IMR-90 (cell line): ENCODE results near the gene C10orf90. TPM values are rescaled to one million over a fixed set of nuclear protein-coding genes. Genes with fewer than 3 reads are reported as not detected.
A peak's percentile ranks its signal among the peaks of the same experiment; 100 is the strongest.

Experiments
- ATAC-seq: fragments of 200-7000 bp; cut with Tn5 transposase; 2 replicates; pipeline ENCODE4 v1.9.1; 2020; ENCODE audit warnings: low read depth, mild to moderate bottlenecking, moderate library complexity
- BruUV-seq: library from RNA; stranded (reverse); fragments of 400-500 nt; replicated peaks from 2 replicates; lab custom pipeline; 2021; lab: Mats Ljungman, UMichigan
- CTCF ChIA-PET: fragments of 300-600 bp; formaldehyde crosslinking; extraction: SDS; loops from one replicate; lab custom pipeline; 2021; ENCODE audit warnings: antibody characterized with exemption; lab: Yijun Ruan, JAX
- POLR2A ChIA-PET: fragments of 300-600 bp; sonication (Branson Sonifier 250); formaldehyde crosslinking; loops from one replicate; lab custom pipeline; 2022; ENCODE audit warnings: antibody characterized with exemption; ENCODE audit not compliant: unreplicated experiment; lab: Charles Lee
- DNase-seq: peaks from one replicate; pipeline ENCODE4 v3.0.0; 2013
- H2AFZ ChIP-seq: replicated peaks from 2 replicates; pipeline ENCODE3; 2013; ENCODE audit warnings: low read length, mild to moderate bottlenecking; ENCODE audit not compliant: poor library complexity
- H2AK5ac ChIP-seq: 2 replicates; pipeline ENCODE4 v1.6.1; 2013; ENCODE audit warnings: low read depth, low read length, inconsistent platforms
- H2AK9ac ChIP-seq: replicated peaks from 2 replicates; pipeline ENCODE3; 2013; ENCODE audit warnings: mild to moderate bottlenecking, low read depth, low read length, moderate library complexity; ENCODE audit not compliant: poor library complexity
- H2BK120ac ChIP-seq: 2 replicates; pipeline ENCODE4 v1.6.1; 2013; ENCODE audit warnings: low read depth, low read length, inconsistent platforms
- H2BK15ac ChIP-seq: 3 replicates; pipeline ENCODE4 v1.6.1; 2013; ENCODE audit warnings: low read depth, low read length, inconsistent platforms
- H2BK20ac ChIP-seq: 2 replicates; pipeline ENCODE4 v1.6.1; 2013; ENCODE audit warnings: low read depth, mild to moderate bottlenecking, inconsistent platforms, low read length, moderate library complexity
- H2BK5ac ChIP-seq: 2 replicates; pipeline ENCODE4 v1.6.1; 2013; ENCODE audit warnings: mild to moderate bottlenecking, low read depth, low read length, inconsistent platforms; ENCODE audit not compliant: poor library complexity, severe bottlenecking
- H3K14ac ChIP-seq: replicated peaks from 2 replicates; pipeline ENCODE4 v1.6.1; 2013; ENCODE audit warnings: low read depth, low read length, inconsistent platforms
- H3K18ac ChIP-seq: 2 replicates; pipeline ENCODE4 v1.6.1; 2013; ENCODE audit warnings: low read depth, low read length, control low read depth
- H3K23ac ChIP-seq: 2 replicates; pipeline ENCODE4 v1.6.1; 2013; ENCODE audit warnings: low read depth, low read length, inconsistent platforms
- H3K27ac ChIP-seq: 2 replicates; pipeline ENCODE4 v1.5.1; 2013; ENCODE audit warnings: mild to moderate bottlenecking, control low read depth, low read length; ENCODE audit not compliant: insufficient read depth
- H3K27me3 ChIP-seq: 2 replicates; pipeline ENCODE4 v1.6.1; 2013; ENCODE audit warnings: low read length; ENCODE audit not compliant: control insufficient read depth, insufficient read depth
- H3K36me3 ChIP-seq: 2 replicates; pipeline ENCODE4 v1.6.1; 2013; ENCODE audit warnings: low read length, mixed read lengths; ENCODE audit not compliant: control insufficient read depth, insufficient read depth
- H3K4ac ChIP-seq: 2 replicates; pipeline ENCODE4 v1.6.1; 2013; ENCODE audit warnings: low read depth, low read length, inconsistent platforms
- H3K4me1 ChIP-seq: 2 replicates; pipeline ENCODE4 v1.6.1; 2013; ENCODE audit warnings: low read length, mixed read lengths; ENCODE audit not compliant: control insufficient read depth, insufficient read depth
- H3K4me2 ChIP-seq: 2 replicates; pipeline ENCODE4 v1.6.1; 2013; ENCODE audit warnings: low read depth, mild to moderate bottlenecking, control low read depth, low read length, moderate library complexity
- H3K4me3 ChIP-seq: 2 replicates; pipeline ENCODE4 v1.5.1; 2013; ENCODE audit warnings: low read depth, mild to moderate bottlenecking, control low read depth, low read length, moderate library complexity; ENCODE audit not compliant: insufficient read depth
- H3K56ac ChIP-seq: 2 replicates; pipeline ENCODE4 v1.6.1; 2013; ENCODE audit warnings: low read length, inconsistent platforms; ENCODE audit not compliant: insufficient read depth; ENCODE audit errors: extremely low read depth
- H3K79me1 ChIP-seq, 2 experiments: 2 replicates each; pipeline ENCODE4 v1.6.1; 2013; ENCODE audit warnings: low read length in 2 of 2, inconsistent platforms in 1 of 2, low read depth in 1 of 2
- H3K9ac ChIP-seq: 2 replicates; pipeline ENCODE4 v1.6.1; 2013; ENCODE audit warnings: low read depth, low read length, control low read depth
- H3K9me1 ChIP-seq: 2 replicates; pipeline ENCODE4 v1.6.1; 2013; ENCODE audit warnings: low read length, inconsistent platforms; ENCODE audit not compliant: insufficient read depth
- H3K9me3 ChIP-seq: 2 replicates; pipeline ENCODE4 v1.6.1; 2013; ENCODE audit warnings: low read length; ENCODE audit not compliant: control insufficient read depth, insufficient read depth
- H4K20me1 ChIP-seq: 2 replicates; pipeline ENCODE4 v1.6.1; 2013; ENCODE audit warnings: low read length, inconsistent platforms; ENCODE audit not compliant: insufficient read depth
- H4K5ac ChIP-seq: 2 replicates; pipeline ENCODE4 v1.6.1; 2013; ENCODE audit warnings: mild to moderate bottlenecking, low read depth, low read length, control low read depth
- H4K8ac ChIP-seq, 2 experiments: 2 replicates each; pipeline ENCODE4 v1.6.1; 2013; ENCODE audit warnings: low read depth in 2 of 2, low read length in 2 of 2, control low read depth in 1 of 2, inconsistent platforms in 1 of 2
- H4K91ac ChIP-seq: 2 replicates; pipeline ENCODE4 v1.6.1; 2013; ENCODE audit warnings: low read depth, low read length, inconsistent platforms; ENCODE audit not compliant: insufficient read depth
- BHLHE40 ChIP-seq: fragments of 150-350 bp; IDR thresholded peaks from 2 replicates; pipeline ENCODE4 v1.6.1; 2016; ENCODE audit warnings: mild to moderate bottlenecking, low read depth, low read length
- CEBPB ChIP-seq: IDR thresholded peaks from 2 replicates; pipeline ENCODE4 v1.6.1; 2012; ENCODE audit warnings: low read depth, low read length, improper control_type of control experiment
- FOS ChIP-seq: fragments of 150-350 bp; IDR thresholded peaks from 2 replicates; pipeline ENCODE4 v1.6.1; 2016; ENCODE audit warnings: low read depth, low read length
- MAFK ChIP-seq: IDR thresholded peaks from 2 replicates; pipeline ENCODE4 v1.6.1; 2012; ENCODE audit warnings: low read depth, low read length, improper control_type of control experiment
- MAZ ChIP-seq: IDR thresholded peaks from 2 replicates; pipeline ENCODE4 v1.6.1; 2012; ENCODE audit warnings: low read depth, mild to moderate bottlenecking, low read length, improper control_type of control experiment, moderate library complexity, borderline replicate concordance
- MXI1 ChIP-seq: IDR thresholded peaks from 2 replicates; pipeline ENCODE4 v1.6.1; 2012; ENCODE audit warnings: low read depth, mild to moderate bottlenecking, low read length, moderate library complexity, borderline replicate concordance
- POLR2A ChIP-seq: IDR thresholded peaks from 2 replicates; pipeline ENCODE4 v1.6.1; 2012; ENCODE audit warnings: mild to moderate bottlenecking, low read depth, low read length
- WGBS, 2 experiments: methylation state at CpG; one replicate each; pipeline versions ENCODE4 v1.1.5 to v1.1.7; 2013; ENCODE audit warnings: missing lambda C conversion rate in 2 of 2; ENCODE audit not compliant: insufficient read length in 1 of 2; ENCODE audit errors: extremely low coverage in 2 of 2; 5-methylcytosine and 5-hydroxymethylcytosine counted together
- dilution Hi-C: fragments of 300-500 bp; cut with HindIII; formaldehyde crosslinking; loops from one replicate; pipeline ENCODE4 v1.14.3; 2018; ENCODE audit warnings: low sequenced_read_pairs; ENCODE audit not compliant: unreplicated experiment
- in situ Hi-C: fragments of 300-500 bp; cut with MboI; formaldehyde crosslinking; loops from 3 replicates; pipeline ENCODE4 v1.14.3; 2019; ENCODE audit warnings: low sequenced_read_pairs, inconsistent platforms, mixed read lengths
- intact Hi-C: fragments of 100-400 bp; cut with micrococcal nuclease; formaldehyde crosslinking; loops from 2 replicates; pipeline ENCODE4 v1.10.0; 2022
- polyA plus RNA-seq, 3 experiments: library from polyadenylated mRNA; depleted of rRNA; stranded (reverse); fragments of >200 nt; gene quantifications; 2 replicates each; pipeline ENCODE4 v1.2.3, GENCODE V29; 2012; ENCODE audit warnings: low replicate concordance in 1 of 3
- total RNA-seq: library from RNA; depleted of rRNA; stranded (reverse); fragments of >200 nt; gene quantifications from 2 replicates; pipeline ENCODE4 v1.2.3, GENCODE V29; 2012

C10orf90 gene
- total and polyA plus RNA-seq, 2 of the 4 experiments (the other 2 are of a cell fraction) = 0.05 to 0.18 TPM

DNA sequence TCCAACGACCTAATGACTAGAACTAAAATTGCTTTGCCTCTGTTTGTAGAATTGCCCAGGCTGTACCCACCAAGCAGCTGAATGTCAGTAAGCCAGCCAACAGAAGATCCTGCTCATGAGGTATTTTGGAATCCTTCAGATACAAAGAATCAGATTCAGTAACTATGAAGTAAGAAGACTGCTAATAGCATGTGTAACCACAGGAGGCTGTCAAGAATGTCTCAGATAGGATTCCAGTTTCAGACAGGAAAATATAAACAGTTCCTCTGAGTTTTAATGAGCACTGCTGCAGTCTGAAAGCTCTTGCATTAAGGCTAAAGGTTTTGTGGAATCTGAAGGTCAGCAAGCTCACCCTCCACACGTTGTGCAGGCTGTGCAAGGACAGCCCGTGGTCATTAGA, 169.6 kb downstream of the C10orf90 start:
- H2AK9ac ChIP-seq = no peak overlapping the region
- H4K91ac ChIP-seq = no peak overlapping the region
- no peak overlapping the region for H2AK5ac ChIP-seq
- H3K23ac ChIP-seq = no peak overlapping the region
- no peak overlapping the region for H3K4me3 ChIP-seq
- CTCF ChIA-PET = interaction anchor here (0.6 to 2.6 kb wide), 2 partner anchors 24 to 566 kb away, joined by 3 to 8 read pairs; no protein-coding TSS in a partner anchor
- H3K27me3 ChIP-seq = peaks cover 2% of the 10 kb centered on the region
- in situ Hi-C loops (loop anchor here (5.0 kb wide), 1 partner anchor 524 kb away; no protein-coding TSS in a partner anchor), dilution Hi-C loops (no loop called here), intact Hi-C loops (loop anchor here (10.0 kb wide), 1 partner anchor 366 kb away; no protein-coding TSS in a partner anchor)
- peak; percentile 56 for DNase-seq
- no CpG with 5 or more reads among the region's 3 CpGs for WGBS, 2 experiments
- H2AFZ ChIP-seq = no peak overlapping the region
- H3K9me1 ChIP-seq = no peaks in the 10 kb centered on the region
- no peaks in the 10 kb centered on the region for H3K9me3 ChIP-seq
- no peak overlapping the region for H3K27ac ChIP-seq
- H2BK120ac ChIP-seq = no peak overlapping the region
- no peak overlapping the region for H3K14ac ChIP-seq
- H3K56ac ChIP-seq = no peak overlapping the region
- TF ChIP-seq MXI1 (no peak), CEBPB (no peak), POLR2A (no peak), FOS (no peak), MAZ (no peak), BHLHE40 (no peak), MAFK (no peak)
- H3K4ac ChIP-seq = no peak overlapping the region
- no peaks in the 10 kb centered on the region for H3K36me3 ChIP-seq
- POLR2A ChIA-PET = interaction anchor here (0.6 kb wide), 1 partner anchor 47 kb away, joined by 4 read pairs; no protein-coding TSS in a partner anchor
- peak; percentile 63 for ATAC-seq
- no peak overlapping the region for H2BK20ac ChIP-seq
- no peaks in the 10 kb centered on the region for H3K79me1 ChIP-seq
- H2BK15ac ChIP-seq = no peak overlapping the region
- H4K8ac ChIP-seq = no peak overlapping the region
- H3K4me2 ChIP-seq = no peak overlapping the region; the same call in 1 of the 2 replicates
- no peaks in the 10 kb centered on the region for H4K20me1 ChIP-seq
- no peak overlapping the region for H3K9ac ChIP-seq
- no peak overlapping the region for H2BK5ac ChIP-seq
- no peak overlapping the region for H4K5ac ChIP-seq
- peaks cover 3% of the 10 kb centered on the region; the same call in 1 of the 2 replicates for H3K4me1 ChIP-seq
- H3K18ac ChIP-seq = no peak overlapping the region
- no TSS peak for BruUV-seq
